ENCODE results near the gene PLOD2.

Gene PLOD2

DNA sequence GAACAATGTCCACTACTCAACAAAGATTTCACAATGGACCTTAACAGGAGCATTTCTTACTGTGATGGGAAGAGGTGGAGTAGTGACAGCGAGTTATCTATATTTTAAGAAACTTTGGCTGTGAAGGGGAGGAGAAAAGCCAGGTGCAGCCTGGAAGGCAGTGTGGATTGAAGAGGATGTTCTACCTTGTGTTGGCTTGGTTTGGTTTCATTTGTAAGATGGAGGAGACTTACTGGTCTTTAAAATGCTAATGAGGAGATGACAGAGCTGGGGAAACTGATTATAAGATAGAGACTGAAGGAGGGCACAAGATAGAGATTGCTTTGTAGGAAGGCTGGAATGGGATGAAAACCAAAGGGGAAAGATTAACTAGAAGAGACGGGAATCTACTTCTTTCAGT lies 59.4 kb downstream of the PLOD2 start:
- DNase-seq: no peak

DNA sequence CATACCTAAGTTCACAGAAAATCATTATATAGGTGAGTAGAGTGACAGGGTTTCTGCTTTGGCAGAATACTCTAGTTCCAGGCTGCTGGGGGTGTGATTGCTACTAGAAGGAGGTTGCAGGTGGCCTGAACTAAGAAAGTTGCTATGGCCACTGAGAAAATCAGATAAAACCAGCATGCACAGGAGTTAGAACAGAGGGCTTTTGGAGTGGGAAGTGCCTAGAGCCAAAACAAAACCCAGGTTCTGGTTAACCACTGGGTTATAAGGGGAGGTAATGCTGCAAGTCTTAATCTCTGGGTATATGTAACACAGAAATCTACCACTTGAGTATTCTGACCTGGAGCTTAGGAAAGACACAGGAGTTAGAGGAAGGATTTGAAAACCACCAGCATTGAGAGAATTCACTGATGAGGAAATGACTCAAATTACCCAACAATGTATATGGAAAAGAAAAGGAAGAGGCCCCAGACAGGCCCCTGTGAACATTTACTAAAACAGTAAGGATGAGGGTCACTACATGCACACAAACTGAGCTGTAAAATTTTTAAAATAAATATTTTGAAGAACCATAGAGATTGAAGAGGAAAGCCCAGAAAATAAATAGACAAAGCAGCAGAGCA lies 60.0 kb downstream of the PLOD2 start:
- DNase-seq: no peak

DNA sequence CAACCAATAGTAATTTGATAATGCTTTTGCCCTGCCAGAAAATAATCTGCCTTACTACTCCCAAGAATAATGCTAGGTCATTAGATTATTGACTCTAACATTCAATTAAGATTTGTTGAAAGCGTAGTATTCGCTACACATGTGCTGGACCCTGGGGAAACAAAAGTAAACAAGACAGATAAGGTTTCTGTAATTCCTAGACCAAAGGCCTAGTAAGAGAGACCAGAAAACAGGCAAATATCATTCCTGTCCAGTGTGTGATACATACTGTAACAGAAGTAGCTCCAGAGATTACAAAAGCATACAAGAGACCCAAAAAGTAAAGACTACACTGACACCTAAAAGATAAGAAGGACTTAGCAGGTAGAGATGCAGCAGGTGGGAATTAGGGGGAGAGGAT lies 60.8 kb downstream of the PLOD2 start:
- no peak for DNase-seq

DNA sequence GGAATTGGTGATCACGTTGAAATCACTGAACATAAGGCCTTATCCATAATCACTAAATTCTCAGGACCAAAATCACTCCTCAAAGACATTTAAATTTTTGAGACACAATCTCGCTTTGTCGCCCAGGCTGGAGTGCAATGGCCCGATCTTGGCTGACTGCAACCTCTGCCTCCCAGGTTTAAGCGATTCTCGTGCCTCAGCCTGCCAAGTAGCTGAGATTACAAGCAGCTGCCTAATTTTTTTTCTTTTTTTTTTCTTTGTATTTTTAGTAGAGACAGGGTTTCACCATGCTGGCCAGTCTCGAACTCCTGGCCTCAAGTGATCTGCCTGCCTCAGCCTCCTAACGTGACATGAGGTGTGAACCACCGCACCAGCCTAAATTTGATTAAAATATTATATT lies 61.7 kb downstream of the PLOD2 start:
- DNase-seq: no peak

DNA sequence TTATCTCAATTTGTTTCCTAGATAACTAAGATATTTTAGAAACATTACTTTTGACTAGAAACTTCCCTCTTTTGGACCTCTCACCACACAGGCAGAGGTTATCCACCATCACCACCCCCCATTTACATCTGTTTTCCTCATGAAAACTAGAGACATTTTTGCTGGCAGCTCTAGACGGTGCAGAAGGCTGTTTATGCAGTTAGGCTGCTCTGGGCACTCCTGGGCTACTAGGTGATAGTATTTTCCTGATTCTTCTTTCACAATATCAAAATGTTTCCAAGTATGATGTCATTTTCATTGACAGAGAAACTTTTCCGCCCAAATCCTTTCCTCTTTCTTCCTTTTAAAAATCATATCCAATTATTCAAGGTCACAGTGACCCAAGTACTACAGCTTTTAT lies 67.1 kb downstream of the PLOD2 start:
- no peak for DNase-seq

DNA sequence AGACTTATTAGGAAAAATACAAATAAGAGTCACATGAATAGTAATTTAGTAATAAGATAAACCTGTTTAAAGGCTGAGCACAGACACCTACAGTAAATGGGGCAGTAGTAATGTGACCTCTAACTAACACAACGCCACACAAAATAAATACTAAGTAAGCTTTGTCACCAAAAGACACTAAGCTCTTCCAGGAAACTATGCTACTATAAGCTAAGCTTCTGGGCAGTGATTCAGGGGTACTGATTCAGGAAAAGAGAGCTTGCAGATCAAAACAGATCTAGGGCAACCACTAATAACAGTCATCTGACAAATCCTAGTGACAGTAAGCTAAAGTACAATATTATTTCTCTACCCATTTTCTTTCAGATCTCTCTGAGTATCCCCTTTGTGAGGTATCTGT lies 68.8 kb downstream of the PLOD2 start:
- no peak for DNase-seq

DNA sequence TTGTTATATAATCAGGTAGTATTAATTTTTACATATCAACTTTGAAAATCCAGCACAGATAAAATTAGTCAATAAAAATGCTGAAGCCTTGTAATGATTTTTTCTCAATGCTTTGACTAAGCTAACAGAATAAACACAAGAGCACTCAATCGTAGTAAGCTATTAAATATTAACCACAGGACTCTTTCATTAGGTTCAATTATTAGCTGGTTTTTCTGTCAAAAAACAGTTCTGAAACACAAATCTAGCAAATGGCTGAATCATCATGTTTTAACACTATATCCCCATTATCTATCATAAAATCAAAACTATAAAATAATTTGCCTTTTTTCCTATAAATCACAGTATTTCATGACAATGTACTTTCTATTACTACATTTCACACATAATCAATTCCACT lies 69.6 kb downstream of the PLOD2 start:
- no peak for DNase-seq

DNA sequence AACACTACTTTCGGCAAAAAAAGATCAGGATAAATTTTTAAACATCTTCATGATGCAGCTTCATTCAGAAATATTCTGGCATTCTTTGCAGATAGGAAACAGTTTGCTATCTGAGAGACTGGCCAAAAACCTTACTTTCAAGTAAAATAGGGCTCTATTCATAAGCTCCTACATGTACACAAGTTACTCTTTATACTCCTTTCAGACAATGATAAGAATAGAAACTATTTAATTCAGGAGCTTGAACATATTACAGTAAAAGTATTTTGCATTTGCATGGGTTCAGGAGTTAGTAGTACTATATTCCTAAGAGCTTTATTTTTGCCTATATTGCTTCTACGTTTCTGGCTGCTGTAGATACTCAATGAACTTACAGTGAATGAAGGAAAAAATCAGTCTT lies 70.5 kb downstream of the PLOD2 start:
- DNase-seq: no peak

DNA sequence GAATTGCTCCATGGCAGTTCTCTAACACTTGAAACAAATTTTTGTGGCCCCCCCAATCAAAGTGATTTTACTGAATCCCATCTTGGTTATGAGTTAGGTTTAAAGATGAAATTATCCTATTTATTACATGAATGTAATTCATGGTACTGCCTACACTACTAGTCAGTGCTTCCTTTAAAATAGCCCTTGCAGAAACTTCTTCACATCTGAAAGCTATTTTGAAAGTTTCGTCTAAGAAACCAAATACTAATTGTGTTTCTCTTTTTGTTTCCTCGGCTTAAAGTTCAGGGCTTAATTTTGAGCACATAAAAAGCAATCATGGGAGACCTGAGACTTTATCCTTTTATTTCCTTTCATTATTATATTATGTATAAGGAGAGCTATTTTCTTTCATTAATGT lies 72.1 kb downstream of the PLOD2 start:
- no peak for DNase-seq

DNA sequence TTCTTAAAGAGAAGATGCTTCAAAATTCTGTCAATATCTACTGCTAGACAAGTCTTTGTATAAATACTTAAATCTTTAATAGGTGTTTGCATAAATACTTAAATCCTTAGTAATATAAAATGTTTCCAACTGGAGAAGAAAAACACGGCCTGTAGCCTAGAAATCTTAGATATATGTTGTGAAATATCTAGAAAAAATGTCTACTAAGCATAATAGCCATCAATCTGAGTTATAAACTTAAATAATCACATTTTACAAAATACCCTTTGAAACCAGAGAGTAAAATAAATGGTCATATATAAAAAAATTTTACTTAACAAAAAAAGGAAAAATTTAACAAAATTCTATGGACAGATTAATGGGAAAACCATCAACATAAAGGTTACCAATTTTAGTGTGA lies 73.9 kb downstream of the PLOD2 start:
- DNase-seq: no peak

DNA sequence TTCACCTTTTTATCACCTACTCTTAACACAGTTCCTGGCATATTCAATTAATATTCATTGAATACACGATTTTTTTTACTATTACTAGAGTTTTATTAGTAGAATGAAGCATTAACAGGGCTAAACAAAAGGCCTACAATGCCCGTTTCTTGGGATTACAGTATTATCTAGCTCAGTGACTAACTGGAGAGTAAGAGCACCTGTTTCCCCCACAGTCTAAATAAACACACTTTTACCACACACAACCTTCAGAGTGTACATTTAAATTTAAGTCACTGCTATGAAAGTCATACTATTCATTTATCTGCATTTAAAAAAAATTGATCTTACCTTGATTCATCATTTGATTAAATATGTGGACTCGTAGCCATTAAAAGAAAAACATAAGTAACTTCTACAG lies 74.8 kb downstream of the PLOD2 start:
- no peak for DNase-seq

DNA sequence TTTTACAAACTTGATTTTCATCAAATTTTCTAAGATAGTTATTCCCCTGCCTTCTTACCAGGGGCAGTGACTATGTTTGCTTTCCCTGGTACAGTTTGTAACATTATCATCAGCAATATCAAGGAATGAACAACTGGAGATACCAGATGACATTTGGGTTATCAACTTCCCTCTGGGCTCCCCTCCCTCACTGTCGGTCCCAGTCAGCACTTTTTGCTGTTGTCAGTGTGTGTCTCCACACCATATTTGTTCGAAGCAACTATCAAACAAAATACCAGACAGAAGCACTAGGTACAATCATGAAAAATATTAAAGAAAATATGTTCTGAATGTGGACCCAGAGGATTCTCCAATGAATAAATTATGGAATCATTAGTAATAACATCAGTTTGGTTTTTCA lies 75.3 kb downstream of the PLOD2 start:
- no peak for DNase-seq

DNA sequence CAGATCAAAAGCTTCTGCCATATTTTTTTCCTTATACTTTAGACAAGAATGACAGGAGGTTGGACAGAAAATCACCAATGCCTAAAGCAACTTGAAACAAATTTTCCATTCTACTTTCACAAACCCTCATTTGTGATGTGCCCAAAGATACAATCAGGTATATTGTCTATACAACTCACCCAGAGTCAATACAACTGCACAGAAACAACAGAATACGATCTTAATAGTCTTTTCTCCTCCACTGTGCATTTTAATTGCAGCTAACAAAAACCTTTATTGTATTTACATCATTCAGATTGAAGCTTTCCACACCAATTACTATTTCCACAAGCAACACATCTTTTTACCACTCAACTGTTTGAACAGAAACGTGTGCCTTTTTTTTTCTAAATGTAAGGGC lies 80.4 kb downstream of the PLOD2 start:
- no peak for DNase-seq

DNA sequence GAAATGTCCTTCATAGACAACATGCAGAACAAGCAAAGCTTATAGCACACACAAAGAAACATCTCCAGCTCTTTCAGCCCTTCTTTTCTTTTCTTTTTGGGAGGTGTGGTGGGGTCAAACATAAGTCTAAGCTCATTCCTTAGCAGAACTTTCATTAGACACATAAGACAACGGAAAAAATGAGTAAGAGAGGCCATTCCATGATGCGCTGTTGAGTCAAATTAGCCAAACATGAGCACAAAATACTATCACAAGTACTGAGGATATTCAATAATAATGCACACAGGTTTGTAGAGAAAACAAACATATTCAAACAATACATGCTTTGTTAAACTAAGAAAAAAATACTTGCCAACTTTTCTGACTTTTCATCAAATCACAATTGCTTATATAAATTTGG lies 83.0 kb downstream of the PLOD2 start:
- DNase-seq: no peak

DNA sequence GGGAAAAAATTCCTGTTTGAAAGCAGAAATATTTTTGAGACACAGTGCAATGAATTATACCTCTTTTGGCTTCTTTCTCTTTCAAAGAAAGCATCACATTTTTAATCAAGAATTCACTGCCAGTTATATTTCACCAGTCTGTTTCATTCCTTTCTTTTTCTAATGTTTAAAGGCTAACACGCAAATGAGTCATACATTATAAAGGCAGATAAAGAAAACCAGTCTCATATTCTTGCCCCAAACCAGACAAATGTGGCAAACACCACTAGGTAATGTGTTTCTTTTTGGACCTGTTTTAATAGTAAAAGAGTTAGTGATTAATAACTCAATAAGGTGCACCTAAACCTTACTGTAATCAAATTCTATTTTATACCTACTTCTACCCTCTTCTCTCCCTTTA lies 83.8 kb downstream of the PLOD2 start:
- DNase-seq: no peak

DNA sequence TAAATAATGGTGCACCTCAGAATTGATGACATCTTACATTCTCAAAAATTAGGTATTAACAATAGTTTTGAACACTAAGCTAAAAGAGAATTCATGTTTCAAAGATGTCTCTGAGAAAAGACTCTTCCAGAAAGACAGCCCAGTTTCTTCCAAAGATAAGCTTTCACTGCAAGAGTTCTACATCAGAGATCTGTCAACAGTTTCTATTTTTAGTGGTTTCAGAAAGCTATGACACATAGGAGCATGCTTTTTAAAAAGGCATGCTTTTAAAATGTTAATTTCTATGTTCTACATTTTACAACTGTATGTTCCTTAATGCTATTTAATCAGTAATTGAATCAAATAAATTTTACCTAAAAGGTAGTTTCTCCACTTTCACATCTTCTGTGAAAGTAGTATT lies 88.2 kb downstream of the PLOD2 start:
- no peak for DNase-seq

DNA sequence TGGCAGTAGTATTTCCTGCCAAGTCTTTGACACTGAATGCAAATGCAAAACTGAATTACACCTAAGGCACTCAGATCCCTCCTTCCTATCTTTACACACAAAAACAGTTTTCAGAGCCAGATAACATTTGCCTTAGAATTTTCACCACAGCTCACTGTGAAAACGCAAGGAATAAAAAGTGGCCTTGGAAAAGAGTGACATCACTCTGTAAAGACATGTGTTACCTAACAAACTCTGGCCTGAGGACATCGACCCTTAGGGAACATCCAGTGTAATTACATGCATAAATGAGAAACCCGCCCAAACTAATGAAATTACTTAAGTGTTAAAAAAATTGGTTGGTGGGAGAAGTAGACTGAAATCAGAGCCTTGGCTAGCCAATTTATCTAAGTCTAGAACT lies 88.9 kb downstream of the PLOD2 start:
- no peak for DNase-seq

DNA sequence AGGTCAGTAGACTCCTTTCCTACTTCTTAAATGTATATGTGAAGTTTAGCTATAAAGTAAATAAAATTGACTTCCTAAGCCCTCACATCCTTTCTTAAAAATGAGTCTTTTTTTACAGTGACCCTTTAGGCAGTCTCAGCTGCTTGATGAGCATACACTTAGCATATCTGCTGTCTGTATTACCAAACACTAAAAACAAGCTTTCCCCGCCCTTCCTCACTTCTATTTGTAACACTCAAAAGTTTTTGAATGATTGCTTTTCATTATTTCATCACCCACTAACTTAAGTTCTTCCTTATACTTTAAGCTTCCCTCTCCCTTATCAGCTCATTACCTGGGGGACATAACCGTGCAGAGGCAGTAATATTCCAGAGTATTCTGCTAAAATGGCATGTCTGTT lies 89.4 kb downstream of the PLOD2 start:
- no peak for DNase-seq

DNA sequence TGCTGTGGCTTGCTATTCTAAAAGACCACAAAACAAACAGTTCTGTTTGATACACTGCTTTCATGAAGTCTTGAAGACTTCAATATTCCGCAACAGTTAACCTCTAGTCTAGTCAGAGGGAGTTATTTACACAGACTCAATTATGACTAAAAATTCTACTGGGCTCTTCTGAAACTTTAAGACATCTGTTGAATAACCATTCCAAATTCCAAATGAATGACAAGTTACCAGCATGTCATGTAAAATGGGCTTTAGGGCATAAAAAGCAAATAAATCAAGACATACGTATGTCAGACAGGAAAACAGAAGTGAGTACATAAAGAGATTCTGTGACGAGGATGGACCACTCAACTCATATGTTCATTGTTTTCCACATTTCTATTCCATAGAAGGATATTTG lies 93.9 kb downstream of the PLOD2 start:
- no peak for DNase-seq

DNA sequence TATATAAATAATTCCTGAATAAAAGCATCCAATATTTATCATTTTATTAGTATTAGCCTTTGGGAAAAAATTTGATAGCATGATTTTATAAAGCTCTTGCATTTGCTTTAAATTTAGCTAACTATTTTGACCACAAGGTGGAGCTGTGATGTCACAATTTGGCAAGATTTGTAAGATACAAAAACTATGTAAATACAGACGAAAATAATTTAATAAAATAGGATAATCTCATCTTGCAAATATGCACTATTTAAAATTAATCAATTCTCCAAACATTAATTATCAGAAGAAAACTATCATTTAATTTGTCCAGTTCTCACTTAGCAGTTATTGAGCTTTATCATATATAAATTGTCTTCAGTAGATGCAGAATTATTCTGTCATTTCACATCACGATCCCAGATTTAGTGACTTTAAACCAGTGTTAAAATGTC lies 95.4 kb downstream of the PLOD2 start:
- DNase-seq: no peak

DNA sequence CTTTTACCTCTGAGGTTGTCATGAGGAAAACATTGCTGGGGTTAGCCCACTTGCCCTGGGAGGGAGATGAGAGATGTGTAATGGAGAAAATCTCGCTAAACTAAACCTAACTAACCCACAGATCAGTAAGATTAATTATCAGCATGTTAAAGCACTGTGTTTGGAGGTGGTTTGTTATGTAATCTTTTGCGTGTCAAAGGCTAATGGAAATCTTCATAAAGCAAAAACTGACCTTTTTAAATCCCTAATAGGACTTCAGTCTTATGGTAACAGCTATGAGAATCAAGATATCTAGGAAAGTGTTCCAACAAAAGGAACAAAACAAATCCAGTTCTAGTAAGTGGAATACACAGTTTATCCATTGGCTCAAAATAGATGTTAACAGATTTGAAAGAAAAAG lies 102.7 kb downstream of the PLOD2 start:
- no peak for DNase-seq

DNA sequence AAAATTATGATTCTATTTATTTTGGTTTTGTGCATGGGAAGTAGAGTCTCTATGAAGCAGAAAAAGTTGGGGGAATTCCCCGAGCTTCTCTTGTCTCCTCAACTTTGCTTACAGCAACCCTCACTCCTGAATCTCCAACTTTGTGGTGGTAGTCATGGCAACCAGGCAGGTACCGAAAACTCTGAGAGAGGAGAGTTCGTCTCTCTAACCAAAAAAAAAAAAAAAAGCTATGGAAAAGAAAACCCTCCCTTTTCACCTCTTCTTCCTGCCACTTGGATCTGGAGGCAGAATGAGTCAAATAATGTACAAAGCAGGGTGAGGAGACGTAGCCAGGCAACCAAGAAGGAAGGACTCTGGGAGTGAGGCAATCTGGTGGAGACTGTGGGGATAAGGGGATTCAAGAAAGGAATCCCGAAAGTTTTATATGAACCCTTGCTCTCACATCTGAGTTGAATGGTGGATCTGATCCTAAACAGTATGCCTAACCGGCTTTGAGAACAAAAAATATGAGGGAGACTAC lies 108.1 kb downstream of the PLOD2 start:
- no peak for DNase-seq

DNA sequence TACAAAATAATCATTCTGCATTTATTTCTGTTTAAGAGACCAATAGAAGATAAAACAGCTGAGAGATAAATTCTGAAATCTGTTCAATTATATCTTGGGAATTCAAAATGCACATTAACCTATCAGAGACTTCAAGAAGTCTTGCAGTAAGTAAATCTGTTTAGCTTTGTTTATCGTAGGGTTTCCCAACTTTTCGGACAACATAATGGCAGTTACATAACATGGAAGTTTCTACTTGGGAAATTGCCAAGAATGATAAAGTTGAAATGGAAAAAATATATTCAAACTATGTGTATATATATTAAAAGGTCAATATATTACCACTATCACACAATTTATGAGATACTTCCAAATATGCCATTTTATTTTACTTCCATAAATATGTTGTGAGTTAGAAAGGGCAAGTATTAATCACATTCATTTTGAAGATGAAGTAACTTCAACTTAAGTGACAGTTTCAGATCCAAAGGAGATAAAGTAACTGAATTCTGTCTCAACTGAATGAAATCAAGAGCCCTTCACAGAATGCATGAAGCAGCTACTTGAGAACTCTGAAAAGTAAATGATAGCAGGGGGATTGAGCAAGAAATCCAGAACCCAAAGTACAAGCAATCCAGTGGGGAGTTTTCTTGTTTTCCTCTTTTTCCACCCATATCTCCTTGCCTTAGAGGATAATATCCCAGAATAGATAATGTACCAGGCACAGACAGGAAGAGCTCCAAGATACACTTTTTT lies 108.8 kb downstream of the PLOD2 start:
- no peak for DNase-seq

DNA sequence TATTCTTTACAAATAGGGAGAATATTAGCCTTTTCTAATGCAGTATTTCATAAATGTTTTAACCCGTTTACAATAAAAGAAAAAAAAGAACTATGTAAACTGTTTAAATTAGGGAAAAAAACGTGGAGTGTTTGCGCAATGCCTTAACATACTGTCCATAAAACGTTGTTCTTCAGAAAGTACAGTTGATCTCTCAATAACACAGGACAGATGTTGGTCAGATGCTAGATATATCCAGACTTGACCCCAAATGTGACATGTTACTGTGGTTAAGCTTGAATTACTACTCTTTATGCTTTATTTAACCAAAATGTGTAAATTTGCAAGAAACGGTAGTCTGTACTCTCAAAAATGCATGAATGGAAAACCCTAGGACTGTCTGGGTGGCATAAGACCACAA lies 110.3 kb downstream of the PLOD2 start:
- DNase-seq: no peak

Data from right kidney (tissue), 1 donor.